Femur (tissue), 1 donor: ENCODE data around the gene VASN.
"Not testable (repeated sequence)": the region's sequence is repeated elsewhere in the genome, so short reads cannot be mapped to it uniquely, and the experiment has no call there.

ENCODE experiments used
- DNase-seq: peaks from one replicate; pipeline ENCODE4 v3.0.0-alpha.2; 2017

VASN gene

GRCh38 chr16:4337540-4338088 is 34.0 kb upstream of the VASN start:
- DNase-seq = no peak

GRCh38 chr16:4338125-4338582 is 33.5 kb upstream of the VASN start:
- DNase-seq = no peak

GRCh38 chr16:4338712-4339299 is 32.8 kb upstream of the VASN start:
- no peak for DNase-seq

- DNase-seq = no peak
These were observed 32.2 kb upstream of the VASN start for GRCh38 chr16:4339455-4339854.

- peak; percentile 78 for DNase-seq
These were observed 31.7 kb upstream of the VASN start for GRCh38 chr16:4339909-4340308.

- no peak for DNase-seq
These were observed 31.2 kb upstream of the VASN start for GRCh38 chr16:4340443-4340842.

GRCh38 chr16:4341250-4341649 is 30.4 kb upstream of the VASN start:
- DNase-seq = no peak

GRCh38 chr16:4342866-4343744 is 28.5 kb upstream of the VASN start:
- no peak for DNase-seq

GRCh38 chr16:4344300-4344982 is 27.2 kb upstream of the VASN start:
- DNase-seq = not testable (repeated sequence)

- no peak for DNase-seq
These were observed 26.4 kb upstream of the VASN start for GRCh38 chr16:4344983-4345835.

GRCh38 chr16:4345836-4346781 is 25.5 kb upstream of the VASN start:
- DNase-seq = no peak

GRCh38 chr16:4347010-4347409 is 24.6 kb upstream of the VASN start:
- DNase-seq = no peak

- DNase-seq = no peak
These were observed 23.7 kb upstream of the VASN start for GRCh38 chr16:4347765-4348509.

GRCh38 chr16:4349332-4349731 is 22.3 kb upstream of the VASN start:
- no peak for DNase-seq

- no peak for DNase-seq
These were observed 21.3 kb upstream of the VASN start for GRCh38 chr16:4350365-4350786.

- DNase-seq = peak; percentile 98
These were observed 20.6 kb upstream of the VASN start, which contains the start of gene PAM16 for GRCh38 chr16:4350787-4351659. TSS of gene PAM16 (minus strand) at chr16:4351321. CDS start at chr16:4351234, 87 bp downstream.

GRCh38 chr16:4351880-4352279 is 19.8 kb upstream of the VASN start:
- no peak for DNase-seq

GRCh38 chr16:4352843-4353242 is 18.8 kb upstream of the VASN start:
- DNase-seq = no peak

GRCh38 chr16:4353675-4354074 is 18.0 kb upstream of the VASN start:
- no peak for DNase-seq
